Choroid plexus epithelial cell (primary cell): ENCODE measurements around the gene PRKN.
A peak's percentile ranks its signal among the peaks of the same experiment; 100 is the strongest.

Experiments used
- DNase-seq: peaks from one replicate; pipeline ENCODE4 v3.0.0-alpha.2; 2010; ENCODE audit warnings: low read depth
- H3K4me3 ChIP-seq: 2 replicates; pipeline ENCODE4 v1.5.1; 2011; ENCODE audit warnings: low read depth, mild to moderate bottlenecking, control low read depth, low read length, moderate library complexity
- CTCF ChIP-seq: conservative IDR thresholded peaks from 2 replicates; pipeline ENCODE4 v1.5.1; 2011; ENCODE audit warnings: low read depth, mild to moderate bottlenecking, control low read depth, inconsistent platforms, low read length, moderate library complexity

PRKN gene

GRCh38 chr6:161407581-161407980, 1320.0 kb downstream of the PRKN start:
- H3K4me3 ChIP-seq, result no peak overlapping the region
- DNase-seq, result peak; percentile 75
- no peak for TF ChIP-seq CTCF

- no peak for DNase-seq
- no peak overlapping the region for H3K4me3 ChIP-seq
- no peak for TF ChIP-seq CTCF
Measured at GRCh38 chr6:161407115-161407514, 1320.5 kb downstream of the PRKN start.

GRCh38 chr6:161406646-161407045, 1320.9 kb downstream of the PRKN start:
- no peak overlapping the region for H3K4me3 ChIP-seq
- DNase-seq, result peak; percentile 96
- no peak for TF ChIP-seq CTCF

GRCh38 chr6:161405418-161405817, 1322.1 kb downstream of the PRKN start:
- no peak overlapping the region for H3K4me3 ChIP-seq
- TF ChIP-seq CTCF, result no peak
- DNase-seq, result no peak

- no peak overlapping the region for H3K4me3 ChIP-seq
- no peak for TF ChIP-seq CTCF
- DNase-seq, result no peak
Measured at GRCh38 chr6:161403717-161404116, 1323.8 kb downstream of the PRKN start.

- DNase-seq, result no peak
- no peak overlapping the region for H3K4me3 ChIP-seq
- TF ChIP-seq CTCF, result no peak
Measured at GRCh38 chr6:161401587-161402309, 1325.8 kb downstream of the PRKN start.

GRCh38 chr6:161400671-161401070, 1326.9 kb downstream of the PRKN start:
- no peak for TF ChIP-seq CTCF
- H3K4me3 ChIP-seq, result no peak overlapping the region
- no peak for DNase-seq
